Osteocyte (in vitro differentiated cells): ENCODE results near the gene ART4. TPM values are rescaled to one million over a fixed set of nuclear protein-coding genes. Genes with fewer than 3 reads are reported as not detected.

Experiments used
- DNase-seq: peaks from one replicate; pipeline ENCODE4 v3.0.0; 2021; ENCODE audit warnings: mixed read lengths; ENCODE audit not compliant: unreplicated experiment; ENCODE audit errors: extremely low spot score
- H3K27ac Mint-ChIP-seq: one replicate; pipeline ENCODE4 v1.8.0; 2021; ENCODE audit warnings: mild to moderate bottlenecking, mixed read lengths; ENCODE audit not compliant: unreplicated experiment
- H3K27me3 Mint-ChIP-seq: one replicate; pipeline ENCODE4 v1.8.0; 2021; ENCODE audit warnings: mixed read lengths; ENCODE audit not compliant: unreplicated experiment
- H3K36me3 Mint-ChIP-seq: one replicate; pipeline ENCODE4 v1.8.0; 2021; ENCODE audit warnings: mixed read lengths; ENCODE audit not compliant: unreplicated experiment
- H3K4me1 Mint-ChIP-seq: one replicate; pipeline ENCODE4 v1.8.0; 2021; ENCODE audit warnings: mixed read lengths; ENCODE audit not compliant: unreplicated experiment
- H3K4me3 Mint-ChIP-seq: one replicate; pipeline ENCODE4 v1.8.0; 2021; ENCODE audit warnings: mild to moderate bottlenecking, moderate library complexity, mixed read lengths; ENCODE audit not compliant: unreplicated experiment
- H3K9me3 Mint-ChIP-seq: one replicate; pipeline ENCODE4 v1.8.0; 2021; ENCODE audit warnings: mixed read lengths; ENCODE audit not compliant: unreplicated experiment
- total RNA-seq: library from RNA; stranded (reverse); gene quantifications from 2 replicates; pipeline ENCODE4 v1.2.1, GENCODE V29; 2021
- TF ChIP-seq, protein P1 (sequence below): fragments of 200-600 bp; sonication (generic); IDR thresholded peaks from 2 replicates; pipeline ENCODE4 v1.5.0; 2021; ENCODE audit warnings: antibody characterized with exemption, mild to moderate bottlenecking, moderate library complexity

ART4 gene
- total RNA-seq, 1 donor from 2014 or later, result not detected

- Mint-ChIP-seq H3K4me3 (no peak overlapping the region), H3K27me3 (no peaks in the 10 kb centered on the region), H3K9me3 (no peaks in the 10 kb centered on the region), H3K27ac (peak overlapping the region; percentile 99), H3K36me3 (no peaks in the 10 kb centered on the region), H3K4me1 (peaks cover 51% of the 10 kb centered on the region)
- DNase-seq, result no peak
- TF ChIP-seq, protein P1, sequence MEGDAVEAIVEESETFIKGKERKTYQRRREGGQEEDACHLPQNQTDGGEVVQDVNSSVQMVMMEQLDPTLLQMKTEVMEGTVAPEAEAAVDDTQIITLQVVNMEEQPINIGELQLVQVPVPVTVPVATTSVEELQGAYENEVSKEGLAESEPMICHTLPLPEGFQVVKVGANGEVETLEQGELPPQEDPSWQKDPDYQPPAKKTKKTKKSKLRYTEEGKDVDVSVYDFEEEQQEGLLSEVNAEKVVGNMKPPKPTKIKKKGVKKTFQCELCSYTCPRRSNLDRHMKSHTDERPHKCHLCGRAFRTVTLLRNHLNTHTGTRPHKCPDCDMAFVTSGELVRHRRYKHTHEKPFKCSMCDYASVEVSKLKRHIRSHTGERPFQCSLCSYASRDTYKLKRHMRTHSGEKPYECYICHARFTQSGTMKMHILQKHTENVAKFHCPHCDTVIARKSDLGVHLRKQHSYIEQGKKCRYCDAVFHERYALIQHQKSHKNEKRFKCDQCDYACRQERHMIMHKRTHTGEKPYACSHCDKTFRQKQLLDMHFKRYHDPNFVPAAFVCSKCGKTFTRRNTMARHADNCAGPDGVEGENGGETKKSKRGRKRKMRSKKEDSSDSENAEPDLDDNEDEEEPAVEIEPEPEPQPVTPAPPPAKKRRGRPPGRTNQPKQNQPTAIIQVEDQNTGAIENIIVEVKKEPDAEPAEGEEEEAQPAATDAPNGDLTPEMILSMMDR, result no peak
These were observed 66.1 kb downstream of the ART4 start for GRCh38 chr12:14777271-14777670.

GRCh38 chr12:14776236-14776961 is 66.9 kb downstream of the ART4 start:
- H3K9me3 Mint-ChIP-seq, result no peaks in the 10 kb centered on the region
- H3K4me1 Mint-ChIP-seq, result peaks cover 55% of the 10 kb centered on the region
- DNase-seq, result no peak
- H3K27me3 Mint-ChIP-seq, result no peaks in the 10 kb centered on the region
- peak overlapping the region; percentile 94 for H3K4me3 Mint-ChIP-seq
- no peaks in the 10 kb centered on the region for H3K36me3 Mint-ChIP-seq
- H3K27ac Mint-ChIP-seq, result peak overlapping the region; percentile 99
- TF ChIP-seq, protein P1, result peak; percentile 45

- no peaks in the 10 kb centered on the region for H3K9me3 Mint-ChIP-seq
- TF ChIP-seq, protein P1, result no peak
- peaks cover 58% of the 10 kb centered on the region for H3K4me1 Mint-ChIP-seq
- no peaks in the 10 kb centered on the region for H3K36me3 Mint-ChIP-seq
- no peak for DNase-seq
- no peaks in the 10 kb centered on the region for H3K27me3 Mint-ChIP-seq
- H3K4me3 Mint-ChIP-seq, result peak overlapping the region; percentile 94
- peak overlapping the region; percentile 99 for H3K27ac Mint-ChIP-seq
These were observed 67.7 kb downstream of the ART4 start for GRCh38 chr12:14775636-14775980.

Other genes with a start within 250 kb of the ART4 start
- not detected in 2 replicates for gene GUCY2C, start 146.9 kb downstream of the ART4 start, total RNA-seq
- 62.4 and 64.3 TPM in 2 replicates for gene WBP11, start 40.0 kb downstream of the ART4 start, total RNA-seq
- 0.84 and 1.2 TPM in 2 replicates for gene C12orf60, start 39.9 kb downstream of the ART4 start, total RNA-seq
- gene SMCO3, start 29.3 kb downstream of the ART4 start, total RNA-seq, result not detected in 2 replicates
- 74.1 and 92.6 TPM in 2 replicates for gene MGP, start 42.3 kb upstream of the ART4 start, total RNA-seq
- gene ERP27, start 95.0 kb upstream of the ART4 start, total RNA-seq, result 0.50 and 0.70 TPM in 2 replicates
- gene ARHGDIB, start 118.1 kb upstream of the ART4 start, total RNA-seq, result 13.8 and 14.4 TPM in 2 replicates
- not detected in 2 replicates for gene PDE6H, start 129.5 kb upstream of the ART4 start, total RNA-seq